Rectal smooth muscle tissue (tissue), 1 donor: Measurements from ENCODE around the gene B4GALNT3.

ENCODE experiments used
- H3K27ac ChIP-seq: one replicate; pipeline ENCODE4 v1.7.0; 2013; ENCODE audit warnings: low read depth, low read length, inconsistent platforms
- H3K27me3 ChIP-seq: one replicate; pipeline ENCODE4 v1.7.0; 2013; ENCODE audit warnings: low read length; ENCODE audit not compliant: control insufficient read depth, insufficient read depth
- H3K36me3 ChIP-seq: one replicate; pipeline ENCODE4 v1.7.0; 2013; ENCODE audit warnings: low read length; ENCODE audit not compliant: control insufficient read depth, insufficient read depth
- H3K4me1 ChIP-seq: one replicate; pipeline ENCODE4 v1.7.0; 2013; ENCODE audit warnings: low read length; ENCODE audit not compliant: control insufficient read depth, insufficient read depth
- H3K4me3 ChIP-seq: one replicate; pipeline ENCODE4 v1.7.0; 2013; ENCODE audit warnings: low read length
- H3K9ac ChIP-seq: one replicate; pipeline ENCODE4 v1.7.0; 2013; ENCODE audit warnings: low read length

B4GALNT3 gene

DNA sequence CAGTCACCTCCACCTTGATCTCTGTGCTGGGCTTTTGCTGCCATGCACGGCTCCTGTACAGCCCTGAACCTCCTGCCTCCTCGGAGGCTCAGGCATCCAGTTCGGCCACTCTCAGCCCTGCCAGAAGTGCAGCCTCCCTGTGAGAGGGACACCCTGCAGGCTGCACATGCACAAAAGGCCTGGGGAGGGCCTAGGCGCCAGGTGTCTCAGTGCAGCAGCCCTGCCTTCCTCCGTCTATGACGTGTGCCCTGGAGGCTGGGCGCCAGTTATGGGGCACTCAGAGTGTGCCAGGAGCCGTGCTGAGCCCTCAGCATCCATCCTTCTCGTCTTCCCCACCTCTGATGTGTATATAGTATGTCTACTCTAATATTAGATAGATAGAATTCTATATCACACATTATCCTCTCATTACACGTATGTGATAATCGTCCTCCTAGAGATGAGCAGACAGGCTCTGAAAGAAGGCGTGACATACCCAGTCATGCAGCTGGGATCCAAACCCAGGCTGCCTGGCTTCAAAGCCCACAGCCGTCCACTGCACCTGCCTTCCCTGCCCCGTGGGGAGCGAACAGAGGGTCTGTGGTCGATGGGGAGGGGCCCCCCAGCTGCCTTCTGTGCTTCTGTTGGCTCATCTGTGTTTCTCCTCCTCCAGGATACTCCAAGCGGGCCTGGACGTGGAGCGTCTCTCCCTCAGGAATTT, 101.1 kb downstream of the B4GALNT3 start:
- Histone ChIP-seq H3K27ac (no peak overlapping the region), H3K36me3 (no peaks in the 10 kb centered on the region), H3K4me3 (no peak overlapping the region), H3K4me1 (no peaks in the 10 kb centered on the region), H3K27me3 (no peaks in the 10 kb centered on the region), H3K9ac (no peak overlapping the region)

DNA sequence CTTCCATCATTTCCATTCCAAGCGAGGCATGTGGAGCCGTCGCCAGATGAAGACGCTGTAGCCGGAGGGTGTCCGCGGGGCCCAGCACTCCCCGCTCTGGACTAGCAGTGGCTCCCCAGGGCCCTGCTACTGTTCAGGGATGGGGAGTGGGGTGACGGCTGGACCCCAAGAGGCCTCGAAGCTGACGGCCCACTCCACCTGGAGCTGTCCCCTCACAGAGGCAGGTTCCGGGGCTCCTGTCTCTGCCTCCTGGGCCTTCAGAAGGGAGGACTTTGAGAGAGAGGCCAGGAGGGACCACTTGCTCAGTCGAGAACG, 101.6 kb downstream of the B4GALNT3 start:
- H3K4me3 ChIP-seq, result no peak overlapping the region
- H3K27ac ChIP-seq, result no peak overlapping the region
- H3K36me3 ChIP-seq, result no peaks in the 10 kb centered on the region
- no peaks in the 10 kb centered on the region for H3K27me3 ChIP-seq
- H3K4me1 ChIP-seq, result no peaks in the 10 kb centered on the region
- no peak overlapping the region for H3K9ac ChIP-seq

DNA sequence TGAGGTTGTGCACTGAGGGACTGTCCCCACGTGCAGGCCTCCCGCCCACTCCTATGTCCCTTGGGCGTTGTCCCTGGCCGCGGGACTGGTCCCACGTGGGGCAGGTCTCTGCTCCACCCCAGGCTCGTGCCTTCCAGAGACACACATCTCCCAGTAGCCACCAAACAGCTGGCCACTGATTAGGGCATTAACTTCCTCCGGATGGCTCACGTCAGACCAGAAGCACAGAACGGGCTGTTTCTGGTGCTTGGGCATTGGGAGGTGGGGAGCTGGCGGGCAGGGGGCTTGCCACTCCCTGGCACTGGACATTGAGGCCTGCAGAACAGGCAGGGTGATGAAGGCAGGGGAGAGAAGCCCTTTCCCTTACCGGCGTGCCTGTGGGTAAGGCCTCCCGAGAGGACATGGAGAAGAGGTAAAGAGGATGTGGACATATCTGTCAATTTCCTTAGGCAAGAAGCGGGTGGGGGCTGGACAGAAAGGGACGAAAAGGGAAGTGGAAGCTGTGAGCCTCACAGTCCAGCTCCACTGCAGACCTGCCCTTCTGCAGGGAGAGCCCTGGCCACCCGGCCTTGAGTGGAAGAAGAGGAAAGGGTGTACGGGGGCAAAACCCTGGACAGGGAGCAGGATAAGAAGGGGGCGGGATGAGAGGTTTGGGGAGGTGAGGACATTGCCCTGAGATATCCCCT, 102.3 kb downstream of the B4GALNT3 start:
- no peaks in the 10 kb centered on the region for H3K4me1 ChIP-seq
- no peak overlapping the region for H3K27ac ChIP-seq
- H3K4me3 ChIP-seq, result no peak overlapping the region
- H3K27me3 ChIP-seq, result no peaks in the 10 kb centered on the region
- H3K36me3 ChIP-seq, result no peaks in the 10 kb centered on the region
- no peak overlapping the region for H3K9ac ChIP-seq

DNA sequence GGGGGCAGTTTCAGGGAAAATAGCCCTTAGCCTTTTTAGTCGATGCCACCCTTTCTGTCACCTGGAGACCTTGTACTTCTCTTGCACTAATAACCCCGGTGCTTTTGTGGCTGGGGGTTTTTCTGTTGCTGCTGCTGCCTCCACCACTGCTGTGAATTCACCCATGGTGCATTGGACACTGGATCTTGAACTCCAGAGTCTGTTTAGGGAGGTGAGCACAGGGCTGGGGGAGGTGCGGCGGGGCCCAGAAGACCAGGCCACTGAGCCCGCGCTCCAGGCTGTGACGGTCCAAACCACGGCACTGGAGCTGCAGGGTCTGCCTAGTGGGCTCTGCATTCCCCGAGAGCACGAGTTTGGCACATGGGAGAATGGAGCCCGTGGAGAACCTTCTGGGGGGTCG, 102.9 kb downstream of the B4GALNT3 start:
- no peaks in the 10 kb centered on the region for H3K4me1 ChIP-seq
- no peak overlapping the region for H3K9ac ChIP-seq
- no peak overlapping the region for H3K4me3 ChIP-seq
- H3K36me3 ChIP-seq, result no peaks in the 10 kb centered on the region
- H3K27ac ChIP-seq, result peak overlapping the region; percentile 17
- H3K27me3 ChIP-seq, result no peaks in the 10 kb centered on the region

DNA sequence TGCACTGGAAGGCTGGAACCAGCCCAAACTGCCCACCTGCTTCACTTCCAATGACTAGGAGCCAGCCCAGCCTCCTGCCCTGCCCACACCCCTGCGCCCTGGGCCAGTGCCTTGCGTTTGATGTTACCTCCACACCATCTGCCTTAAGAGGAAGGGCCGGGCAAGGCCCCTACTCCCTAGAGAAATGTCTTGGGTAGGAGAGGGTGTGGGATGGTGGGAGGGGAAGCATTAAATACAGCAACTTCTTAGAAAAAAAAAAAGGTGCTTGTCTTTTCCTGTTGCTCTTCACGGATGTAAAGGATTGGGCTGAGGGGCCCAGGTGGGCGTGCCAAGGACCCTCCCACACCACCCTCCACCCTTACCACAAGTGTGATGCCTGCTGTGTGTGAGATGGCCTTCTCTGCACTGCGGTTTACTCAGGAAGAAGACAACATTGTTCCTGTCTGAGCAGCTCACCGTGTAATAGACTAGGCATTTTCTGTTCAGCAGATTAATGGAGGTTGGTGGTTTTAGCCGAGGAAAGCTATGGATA, 103.6 kb downstream of the B4GALNT3 start:
- H3K4me3 ChIP-seq, result no peak overlapping the region
- H3K36me3 ChIP-seq, result no peaks in the 10 kb centered on the region
- no peak overlapping the region for H3K9ac ChIP-seq
- H3K27me3 ChIP-seq, result no peaks in the 10 kb centered on the region
- no peak overlapping the region for H3K27ac ChIP-seq
- no peaks in the 10 kb centered on the region for H3K4me1 ChIP-seq

DNA sequence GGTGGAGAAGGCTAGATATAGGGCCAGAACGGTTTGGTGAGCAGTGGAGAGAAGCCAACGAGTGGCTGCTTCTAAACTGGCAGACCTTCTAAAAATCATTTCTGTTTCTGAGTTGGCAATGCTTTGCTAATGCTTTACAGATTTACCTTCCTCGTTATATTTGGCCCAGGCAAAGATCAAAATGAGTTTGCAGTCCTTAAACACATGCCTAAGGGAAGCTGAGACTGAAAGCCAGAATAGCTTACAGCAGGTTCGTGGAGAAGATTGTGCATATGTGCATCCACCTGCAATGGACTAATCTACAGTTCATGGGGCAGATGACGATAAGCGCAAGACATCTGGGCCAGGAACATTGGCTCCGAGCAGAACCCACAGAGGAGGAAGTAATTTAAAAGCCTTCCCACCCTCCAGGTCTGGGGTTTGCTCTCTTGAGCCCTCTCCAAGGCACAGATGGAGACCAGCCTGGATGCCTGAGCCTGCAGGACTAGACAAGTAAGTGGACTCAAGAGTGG, 104.1 kb downstream of the B4GALNT3 start:
- no peaks in the 10 kb centered on the region for H3K36me3 ChIP-seq
- H3K27ac ChIP-seq, result no peak overlapping the region
- H3K4me3 ChIP-seq, result no peak overlapping the region
- H3K4me1 ChIP-seq, result no peaks in the 10 kb centered on the region
- H3K9ac ChIP-seq, result no peak overlapping the region
- no peaks in the 10 kb centered on the region for H3K27me3 ChIP-seq

DNA sequence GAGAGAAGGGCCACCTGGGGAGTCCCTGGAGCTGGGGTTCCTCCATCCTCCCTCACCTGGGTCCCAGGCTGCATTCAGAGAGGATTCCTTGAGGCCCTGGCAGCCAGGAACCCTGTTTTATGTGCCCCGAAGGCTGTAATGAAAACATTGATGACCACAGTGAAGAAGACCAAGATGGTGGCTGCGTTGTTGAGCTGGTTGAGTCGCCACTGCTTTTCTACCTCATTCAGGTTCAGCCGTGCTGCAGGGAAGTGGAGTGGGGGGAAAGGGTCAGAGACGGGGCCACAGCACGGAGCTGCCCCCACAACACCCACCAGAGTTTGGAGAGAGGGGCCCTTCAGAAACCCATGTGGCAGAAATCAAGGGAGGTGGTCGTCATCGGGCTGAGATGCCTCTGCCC, 105.4 kb downstream of the B4GALNT3 start:
- Histone ChIP-seq H3K4me1 (no peaks in the 10 kb centered on the region), H3K36me3 (no peaks in the 10 kb centered on the region), H3K27me3 (no peaks in the 10 kb centered on the region), H3K9ac (no peak overlapping the region), H3K4me3 (no peak overlapping the region), H3K27ac (no peak overlapping the region)

DNA sequence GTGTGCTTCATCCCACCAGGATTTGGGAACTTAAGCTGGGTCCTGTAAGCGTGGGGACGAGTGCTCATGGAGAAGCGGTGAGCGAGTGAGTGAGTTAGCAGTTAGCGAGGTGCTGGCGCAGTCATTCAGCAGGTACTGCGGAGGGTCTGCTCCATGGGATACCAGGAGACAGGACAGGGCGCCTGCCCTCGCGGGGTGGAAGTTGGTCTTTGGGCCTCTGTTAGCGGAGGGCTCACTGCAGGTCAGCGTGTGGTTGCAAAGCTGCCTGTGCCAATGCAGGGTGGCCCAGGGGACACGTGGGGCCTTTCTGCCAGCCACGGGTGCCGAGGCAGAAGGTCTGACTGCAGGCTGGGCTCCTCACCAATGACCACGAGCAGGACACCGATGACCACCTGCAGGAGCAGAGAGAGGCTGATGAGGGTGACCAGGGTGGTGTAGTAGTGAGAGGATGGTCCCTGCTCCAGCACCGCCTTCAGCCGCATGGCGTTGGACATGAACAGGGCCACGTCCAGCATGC, 105.9 kb downstream of the B4GALNT3 start:
- Histone ChIP-seq H3K27me3 (no peaks in the 10 kb centered on the region), H3K36me3 (no peaks in the 10 kb centered on the region), H3K4me1 (no peaks in the 10 kb centered on the region), H3K9ac (no peak overlapping the region), H3K27ac (no peak overlapping the region), H3K4me3 (no peak overlapping the region)

DNA sequence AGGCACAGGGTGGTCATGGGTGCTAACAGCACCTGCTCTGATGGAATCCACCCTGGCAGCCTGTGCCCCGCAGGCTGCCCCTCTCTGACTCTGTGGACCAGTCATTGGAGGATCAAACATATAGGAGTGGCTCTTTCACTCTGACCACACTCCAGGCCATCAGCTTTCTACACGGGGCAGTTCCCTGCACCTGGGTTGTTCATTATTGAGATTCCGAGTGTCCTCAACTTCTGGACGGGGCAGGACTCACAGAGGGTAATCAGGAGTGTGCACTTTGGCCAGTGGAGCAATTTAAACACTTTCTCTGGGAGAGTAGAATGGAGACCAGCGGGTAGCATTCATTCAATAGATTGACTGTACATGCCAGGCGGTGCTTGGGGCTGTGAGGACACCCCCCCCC, 108.7 kb downstream of the B4GALNT3 start:
- Histone ChIP-seq H3K27ac (no peak overlapping the region), H3K36me3 (no peaks in the 10 kb centered on the region), H3K4me3 (no peak overlapping the region), H3K4me1 (no peaks in the 10 kb centered on the region), H3K9ac (no peak overlapping the region), H3K27me3 (no peaks in the 10 kb centered on the region)

DNA sequence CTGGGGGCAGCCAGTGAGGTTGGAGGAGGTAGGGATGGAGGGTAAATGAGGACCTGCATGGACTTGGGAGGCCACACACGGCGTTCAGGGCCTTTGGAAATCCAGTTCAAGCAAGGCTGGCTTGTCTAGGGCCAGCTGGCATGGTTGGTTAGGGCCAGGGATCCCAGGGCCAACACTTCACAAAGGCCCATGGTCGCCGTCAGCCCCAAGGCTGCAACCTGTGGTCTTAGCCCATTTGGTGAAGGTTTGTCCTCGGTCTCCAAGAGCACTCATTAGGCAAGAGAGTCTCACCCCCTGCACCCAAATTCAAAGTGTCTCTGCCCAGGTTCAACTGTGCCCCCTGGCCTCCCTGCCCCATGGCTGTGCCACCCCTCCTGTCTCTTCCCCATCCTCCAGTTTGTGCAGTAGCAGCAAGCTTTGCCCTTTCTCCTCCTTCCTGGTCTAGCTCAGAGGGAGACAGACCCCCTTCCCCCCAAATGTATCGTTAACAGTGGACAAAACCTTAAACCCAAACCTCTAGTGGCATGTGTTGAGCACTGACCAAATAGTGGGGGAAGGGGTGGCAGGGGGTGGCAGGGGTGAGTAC, 109.4 kb downstream of the B4GALNT3 start:
- H3K36me3 ChIP-seq, result no peaks in the 10 kb centered on the region
- H3K4me3 ChIP-seq, result no peak overlapping the region
- H3K27ac ChIP-seq, result no peak overlapping the region
- no peaks in the 10 kb centered on the region for H3K4me1 ChIP-seq
- no peak overlapping the region for H3K9ac ChIP-seq
- no peaks in the 10 kb centered on the region for H3K27me3 ChIP-seq

DNA sequence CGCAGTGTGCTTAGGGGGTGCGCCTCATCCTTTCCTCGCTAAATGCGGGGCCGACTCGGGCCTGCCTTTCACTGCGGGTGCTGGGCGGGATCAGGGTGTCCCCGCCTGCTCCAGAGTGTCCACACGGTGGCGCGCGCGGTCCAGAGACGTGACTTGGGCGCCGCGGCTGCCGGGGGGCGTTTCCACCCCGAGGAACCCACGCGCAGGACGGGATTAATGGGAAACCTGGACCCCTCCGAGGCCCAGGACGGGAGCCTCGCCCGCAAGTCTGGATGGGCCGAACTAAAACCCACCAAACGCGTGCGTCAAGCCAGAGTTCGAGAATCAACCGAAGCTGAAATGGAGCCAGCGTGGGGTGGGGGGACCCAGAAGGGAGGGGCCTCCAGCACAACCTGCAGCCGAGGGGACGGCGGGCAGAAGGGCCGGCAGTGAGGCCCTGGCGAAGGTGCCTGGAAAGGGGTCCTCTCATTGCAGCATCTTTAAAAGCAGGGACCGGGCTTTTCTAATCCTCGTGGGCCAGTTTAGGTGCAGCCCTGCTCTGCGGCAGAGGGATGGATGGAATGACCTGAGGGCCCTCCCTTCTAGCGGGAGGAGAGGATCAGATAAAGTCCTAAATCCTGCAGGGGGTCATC, 110.2 kb downstream of the B4GALNT3 start:
- no peaks in the 10 kb centered on the region for H3K27me3 ChIP-seq
- peak overlapping the region; percentile 86 for H3K27ac ChIP-seq
- H3K4me3 ChIP-seq, result peak overlapping the region; percentile 72
- no peaks in the 10 kb centered on the region for H3K4me1 ChIP-seq
- H3K36me3 ChIP-seq, result no peaks in the 10 kb centered on the region
- peak overlapping the region; percentile 16 for H3K9ac ChIP-seq

DNA sequence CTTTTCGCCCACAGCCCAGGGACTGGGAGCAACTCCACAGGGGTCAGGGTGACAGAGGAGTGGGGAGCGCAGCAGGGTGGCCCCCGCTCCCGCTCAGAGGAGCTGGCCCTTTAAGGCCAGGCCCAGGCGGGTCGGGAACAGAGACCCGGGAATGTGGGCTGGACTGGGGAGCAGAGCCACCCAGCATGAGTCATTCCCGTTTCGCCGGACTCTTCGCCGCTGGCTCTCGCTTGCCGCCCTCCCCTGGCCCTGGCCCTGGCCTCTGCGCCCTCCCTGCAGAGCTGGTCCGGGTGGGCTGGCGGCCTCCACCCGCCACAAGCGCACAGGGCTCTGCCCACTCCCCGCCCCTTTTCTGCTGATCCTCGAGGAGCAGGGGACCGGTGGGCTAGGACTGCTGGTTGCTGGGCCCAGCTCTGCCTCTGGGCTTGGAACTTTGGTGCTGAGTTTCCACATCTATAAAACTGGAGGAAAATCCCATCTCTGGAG, 110.7 kb downstream of the B4GALNT3 start:
- H3K27ac ChIP-seq, result peak overlapping the region; percentile 86
- H3K27me3 ChIP-seq, result no peaks in the 10 kb centered on the region
- H3K9ac ChIP-seq, result peak overlapping the region; percentile 16
- H3K4me1 ChIP-seq, result no peaks in the 10 kb centered on the region
- H3K4me3 ChIP-seq, result peak overlapping the region; percentile 72
- H3K36me3 ChIP-seq, result no peaks in the 10 kb centered on the region
